ENCODE results near the gene LAMA1. TPM values are rescaled to one million over a fixed set of nuclear protein-coding genes. Genes with fewer than 3 reads are reported as not detected.

LAMA1 gene
- total RNA-seq, 1 experiment from 2014 or later: not detected

DNA sequence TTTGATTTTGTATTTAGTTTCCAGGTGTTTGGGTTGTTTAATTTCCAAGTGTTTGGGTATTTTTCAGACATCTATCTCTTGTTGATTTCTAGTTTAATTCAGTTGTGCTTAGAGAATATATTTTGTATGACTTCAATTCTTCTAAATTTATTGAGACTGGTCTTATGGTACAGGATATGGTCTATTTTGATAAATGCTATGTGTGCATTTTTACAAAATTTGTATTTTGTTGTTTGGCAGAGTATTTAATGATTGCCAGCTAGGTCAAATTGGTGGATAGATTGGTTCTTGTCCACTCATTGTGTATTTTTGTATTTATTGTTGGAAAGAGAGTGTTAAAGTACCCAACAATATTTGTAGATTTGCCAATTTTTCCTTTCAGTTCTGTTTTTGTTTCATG lies 23.7 kb upstream of the LAMA1 start:
- H2AFZ ChIP-seq (ENCODE audit: low read length): no peak overlapping the region
- ATAC-seq (no peak), DNase-seq (no peak)
- H3K4me1 ChIP-seq (ENCODE audit: insufficient read depth, low read length): no peaks in the 10 kb centered on the region
- H3K36me3 ChIP-seq (ENCODE audit: low read depth, low read length): no peaks in the 10 kb centered on the region
- CTCF ChIA-PET: no interaction called here
- H3K9ac ChIP-seq (ENCODE audit: low read length): no peak overlapping the region
- H3K27me3 ChIP-seq (ENCODE audit: low read length): peaks cover 53% of the 10 kb centered on the region
- no peaks in the 10 kb centered on the region for H4K20me1 ChIP-seq (ENCODE audit: low read length)
- intact Hi-C loops (cut with micrococcal nuclease): no loop called here
- no peaks in the 10 kb centered on the region for H3F3A ChIP-seq (ENCODE audit: low read length, unreplicated experiment)
- no peak overlapping the region for H3K4me3 ChIP-seq (ENCODE audit: low read length)
- TF ChIP-seq EZH2 (IDR thresholded peaks at IDR 0.05; ENCODE audit: low read length, unreplicated experiment) (no peak), EZH2phosphoT487 (IDR thresholded peaks at IDR 0.05; ENCODE audit: borderline replicate concordance, low read length) (no peak)
- TF ChIP-seq, protein P1, sequence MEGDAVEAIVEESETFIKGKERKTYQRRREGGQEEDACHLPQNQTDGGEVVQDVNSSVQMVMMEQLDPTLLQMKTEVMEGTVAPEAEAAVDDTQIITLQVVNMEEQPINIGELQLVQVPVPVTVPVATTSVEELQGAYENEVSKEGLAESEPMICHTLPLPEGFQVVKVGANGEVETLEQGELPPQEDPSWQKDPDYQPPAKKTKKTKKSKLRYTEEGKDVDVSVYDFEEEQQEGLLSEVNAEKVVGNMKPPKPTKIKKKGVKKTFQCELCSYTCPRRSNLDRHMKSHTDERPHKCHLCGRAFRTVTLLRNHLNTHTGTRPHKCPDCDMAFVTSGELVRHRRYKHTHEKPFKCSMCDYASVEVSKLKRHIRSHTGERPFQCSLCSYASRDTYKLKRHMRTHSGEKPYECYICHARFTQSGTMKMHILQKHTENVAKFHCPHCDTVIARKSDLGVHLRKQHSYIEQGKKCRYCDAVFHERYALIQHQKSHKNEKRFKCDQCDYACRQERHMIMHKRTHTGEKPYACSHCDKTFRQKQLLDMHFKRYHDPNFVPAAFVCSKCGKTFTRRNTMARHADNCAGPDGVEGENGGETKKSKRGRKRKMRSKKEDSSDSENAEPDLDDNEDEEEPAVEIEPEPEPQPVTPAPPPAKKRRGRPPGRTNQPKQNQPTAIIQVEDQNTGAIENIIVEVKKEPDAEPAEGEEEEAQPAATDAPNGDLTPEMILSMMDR (conservative IDR thresholded peaks at IDR 0.05; ENCODE audit: low read depth, low read length): no peak
- no peaks in the 10 kb centered on the region for H3K9me3 ChIP-seq (ENCODE audit: low read length)
- H3K27ac ChIP-seq (ENCODE audit: low read length): no peak overlapping the region
- H3K9me2 ChIP-seq (replicated peaks; ENCODE audit: low read length): no peaks in the 10 kb centered on the region
- POLR2A ChIA-PET (ENCODE audit: unreplicated experiment): no interaction called here
- BruUV-seq (replicated peaks): no TSS peak
- H3K4me2 ChIP-seq (ENCODE audit: low read length): no peak overlapping the region
- no peaks in the 10 kb centered on the region for H3K79me2 ChIP-seq (ENCODE audit: low read length)

GRCh38 chr18:7139409-7139808 lies 21.8 kb upstream of the LAMA1 start:
- ChIA-PET CTCF (no interaction called here), POLR2A (ENCODE audit: unreplicated experiment) (no interaction called here)
- Histone ChIP-seq H4K20me1 (ENCODE audit: low read length) (no peaks in the 10 kb centered on the region), H3K4me2 (ENCODE audit: low read length) (no peak overlapping the region), H3K79me2 (ENCODE audit: low read length) (no peaks in the 10 kb centered on the region), H3K9me2 (replicated peaks; ENCODE audit: low read length) (no peaks in the 10 kb centered on the region), H3K27ac (ENCODE audit: low read length) (no peak overlapping the region), H3K9me3 (ENCODE audit: low read length) (no peaks in the 10 kb centered on the region), H3K4me1 (ENCODE audit: insufficient read depth, low read length) (no peaks in the 10 kb centered on the region), H3K36me3 (ENCODE audit: low read depth, low read length) (no peaks in the 10 kb centered on the region), H3K9ac (ENCODE audit: low read length) (no peak overlapping the region), H3K27me3 (ENCODE audit: low read length) (peaks cover 60% of the 10 kb centered on the region), H3K4me3 (ENCODE audit: low read length) (no peak overlapping the region), H3F3A (ENCODE audit: low read length, unreplicated experiment) (no peaks in the 10 kb centered on the region), H2AFZ (ENCODE audit: low read length) (no peak overlapping the region)
- ATAC-seq (no peak), DNase-seq (no peak)
- intact Hi-C loops (cut with micrococcal nuclease): no loop called here
- TF ChIP-seq, protein P1 (conservative IDR thresholded peaks at IDR 0.05; ENCODE audit: low read depth, low read length): no peak
- TF ChIP-seq EZH2phosphoT487 (IDR thresholded peaks at IDR 0.05; ENCODE audit: borderline replicate concordance, low read length): no peak
- TF ChIP-seq EZH2 (IDR thresholded peaks at IDR 0.05; ENCODE audit: low read length, unreplicated experiment): no peak
- no TSS peak for BruUV-seq (replicated peaks)

- Histone ChIP-seq H3K4me3 (ENCODE audit: low read length) (no peak overlapping the region), H3F3A (ENCODE audit: low read length, unreplicated experiment) (no peaks in the 10 kb centered on the region), H3K36me3 (ENCODE audit: low read depth, low read length) (no peaks in the 10 kb centered on the region), H3K4me2 (ENCODE audit: low read length) (no peak overlapping the region), H3K79me2 (ENCODE audit: low read length) (no peaks in the 10 kb centered on the region), H2AFZ (ENCODE audit: low read length) (no peak overlapping the region), H3K9me2 (replicated peaks; ENCODE audit: low read length) (no peaks in the 10 kb centered on the region), H4K20me1 (ENCODE audit: low read length) (no peaks in the 10 kb centered on the region), H3K27ac (ENCODE audit: low read length) (no peak overlapping the region), H3K4me1 (ENCODE audit: insufficient read depth, low read length) (no peaks in the 10 kb centered on the region), H3K9ac (ENCODE audit: low read length) (no peak overlapping the region), H3K9me3 (ENCODE audit: low read length) (no peaks in the 10 kb centered on the region), H3K27me3 (ENCODE audit: low read length) (peaks cover 72% of the 10 kb centered on the region)
- ChIA-PET POLR2A (ENCODE audit: unreplicated experiment) (interaction anchor here (0.7 kb wide), 1 partner anchor 115 kb away, joined by 5 read pairs; no protein-coding TSS in a partner anchor), CTCF (no interaction called here)
- TF ChIP-seq, protein P1 (conservative IDR thresholded peaks at IDR 0.05; ENCODE audit: low read depth, low read length): no peak
- TF ChIP-seq EZH2phosphoT487 (IDR thresholded peaks at IDR 0.05; ENCODE audit: borderline replicate concordance, low read length) (no peak), EZH2 (IDR thresholded peaks at IDR 0.05; ENCODE audit: low read length, unreplicated experiment) (no peak)
- intact Hi-C loops (cut with micrococcal nuclease): no loop called here
- no TSS peak for BruUV-seq (replicated peaks)
- DNase-seq (no peak), ATAC-seq (no peak)
These were observed 15.6 kb upstream of the LAMA1 start for GRCh38 chr18:7133181-7133580.
